ENCODE data around the gene CER1. TPM values are rescaled to one million over a fixed set of nuclear protein-coding genes. Genes with fewer than 3 reads are reported as not detected.

The CER1 gene
- polyA plus RNA-seq, 1 of the 3 experiments (the other 2 are of a cell fraction), result not detected

DNA sequence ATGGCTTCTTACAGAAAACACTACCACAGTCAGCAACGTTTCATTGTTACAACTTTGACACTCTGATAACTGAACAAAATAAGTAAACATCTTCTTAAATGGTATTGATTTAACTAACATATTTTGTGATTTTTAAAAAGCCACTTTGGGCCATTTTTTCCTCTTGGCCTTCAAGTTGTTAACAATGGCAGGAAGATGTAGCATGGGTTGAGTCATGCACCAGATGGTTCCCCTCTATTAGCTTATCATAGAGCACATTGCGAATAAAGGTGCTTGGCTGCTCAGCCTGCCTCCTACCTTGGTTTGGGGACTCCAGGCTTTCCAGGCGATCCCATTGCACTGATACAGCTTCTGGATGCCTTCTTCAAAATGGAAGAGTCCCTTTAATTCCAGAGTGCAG, 24.1 kb upstream of the CER1 start:
- Histone ChIP-seq H3K79me2 (ENCODE audit: insufficient read depth) (no peaks in the 10 kb centered on the region), H3K4me1 (ENCODE audit: control insufficient read depth in 1 of 2, insufficient read depth in 2 of 2, low read depth in 1 of 2, low read length in 1 of 2) (peaks cover 0 to 2% of the 10 kb centered on the region in 2 experiments; a peak in 2 of 4 replicates), H3K27me3 (ENCODE audit: insufficient read depth) (no peaks in the 10 kb centered on the region; the same call in 1 of the 2 replicates), H2AFZ (ENCODE audit: low read depth) (no peak overlapping the region), H3K9ac (no peak overlapping the region), H3K27ac (ENCODE audit: low read depth in 2 of 2, low read length in 1 of 2) (no peak overlapping the region), H4K20me1 (ENCODE audit: insufficient read depth) (no peaks in the 10 kb centered on the region), H3K4me3 (ENCODE audit: low read depth in 2 of 2, low read length in 1 of 2) (no peak overlapping the region), H3F3A (replicated peaks; ENCODE audit: insufficient read depth) (no peaks in the 10 kb centered on the region), H3K4me2 (no peak overlapping the region), H3K9me2 (no peaks in the 10 kb centered on the region), H3K9me3 (no peaks in the 10 kb centered on the region), H3K36me3 (replicated peaks in 1 of 2; ENCODE audit: control insufficient read depth in 1 of 2, insufficient read depth in 2 of 2, low read length in 1 of 2) (no peaks in the 10 kb centered on the region)
- ChIA-PET POLR2A (no interaction called here), CTCF (no interaction called here)
- no peak for TF ChIP-seq SIN3A (IDR thresholded peaks at IDR 0.05; ENCODE audit: borderline replicate concordance, low read depth, low read length)
- no peak for TF ChIP-seq TEAD4 (IDR thresholded peaks at IDR 0.05; ENCODE audit: borderline replicate concordance, insufficient read depth)
- no peak for TF ChIP-seq USF1 (IDR thresholded peaks at IDR 0.05; ENCODE audit: borderline replicate concordance, low read depth)
- TF ChIP-seq IRF3 (IDR thresholded peaks at IDR 0.05; ENCODE audit: low read depth, low read length), result no peak
- TF ChIP-seq FOXJ3 (CRISPR knock-in tag; IDR thresholded peaks at IDR 0.05), result no peak
- TF ChIP-seq CHD2 (IDR thresholded peaks at IDR 0.05; ENCODE audit: low read length, partially characterized antibody), result no peak
- TF ChIP-seq RAD21 (IDR thresholded peaks at IDR 0.05; ENCODE audit: low read length), result no peak
- TF ChIP-seq GATA2 (CRISPR knock-in tag; IDR thresholded peaks at IDR 0.05), result no peak
- TF ChIP-seq JUND (IDR thresholded peaks at IDR 0.05), result no peak
- no peak for TF ChIP-seq RXRA (IDR thresholded peaks at IDR 0.05; ENCODE audit: borderline replicate concordance, low read depth)
- no peak for TF ChIP-seq EP300 (IDR thresholded peaks at IDR 0.05; ENCODE audit: borderline replicate concordance in 1 of 2, low read depth in 1 of 2, low read length in 1 of 2)
- no peak for TF ChIP-seq NFIC (IDR thresholded peaks at IDR 0.05; ENCODE audit: borderline replicate concordance)
- TF ChIP-seq, protein P1, sequence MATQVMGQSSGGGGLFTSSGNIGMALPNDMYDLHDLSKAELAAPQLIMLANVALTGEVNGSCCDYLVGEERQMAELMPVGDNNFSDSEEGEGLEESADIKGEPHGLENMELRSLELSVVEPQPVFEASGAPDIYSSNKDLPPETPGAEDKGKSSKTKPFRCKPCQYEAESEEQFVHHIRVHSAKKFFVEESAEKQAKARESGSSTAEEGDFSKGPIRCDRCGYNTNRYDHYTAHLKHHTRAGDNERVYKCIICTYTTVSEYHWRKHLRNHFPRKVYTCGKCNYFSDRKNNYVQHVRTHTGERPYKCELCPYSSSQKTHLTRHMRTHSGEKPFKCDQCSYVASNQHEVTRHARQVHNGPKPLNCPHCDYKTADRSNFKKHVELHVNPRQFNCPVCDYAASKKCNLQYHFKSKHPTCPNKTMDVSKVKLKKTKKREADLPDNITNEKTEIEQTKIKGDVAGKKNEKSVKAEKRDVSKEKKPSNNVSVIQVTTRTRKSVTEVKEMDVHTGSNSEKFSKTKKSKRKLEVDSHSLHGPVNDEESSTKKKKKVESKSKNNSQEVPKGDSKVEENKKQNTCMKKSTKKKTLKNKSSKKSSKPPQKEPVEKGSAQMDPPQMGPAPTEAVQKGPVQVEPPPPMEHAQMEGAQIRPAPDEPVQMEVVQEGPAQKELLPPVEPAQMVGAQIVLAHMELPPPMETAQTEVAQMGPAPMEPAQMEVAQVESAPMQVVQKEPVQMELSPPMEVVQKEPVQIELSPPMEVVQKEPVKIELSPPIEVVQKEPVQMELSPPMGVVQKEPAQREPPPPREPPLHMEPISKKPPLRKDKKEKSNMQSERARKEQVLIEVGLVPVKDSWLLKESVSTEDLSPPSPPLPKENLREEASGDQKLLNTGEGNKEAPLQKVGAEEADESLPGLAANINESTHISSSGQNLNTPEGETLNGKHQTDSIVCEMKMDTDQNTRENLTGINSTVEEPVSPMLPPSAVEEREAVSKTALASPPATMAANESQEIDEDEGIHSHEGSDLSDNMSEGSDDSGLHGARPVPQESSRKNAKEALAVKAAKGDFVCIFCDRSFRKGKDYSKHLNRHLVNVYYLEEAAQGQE (IDR thresholded peaks at IDR 0.05; ENCODE audit: low read depth, low read length), result no peak
- no peak for TF ChIP-seq ZBTB33 (IDR thresholded peaks at IDR 0.05; ENCODE audit: borderline replicate concordance, low read depth)
- no peak for TF ChIP-seq RCOR1 (IDR thresholded peaks at IDR 0.05; ENCODE audit: low read length)
- TF ChIP-seq FOXM1 (IDR thresholded peaks at IDR 0.05; ENCODE audit: low read depth), result no peak
- 54% methylated on average over 3 of the region's 3 CpGs for WGBS (ENCODE audit: low lambda C conversion rate)
- no peak for DNase-seq

All from SK-N-SH (cell line).